Sciatic nerve (tissue), 2 donors: Measurements from ENCODE around the gene PCDHGB7. TPM values are rescaled to one million over a fixed set of nuclear protein-coding genes. Genes with fewer than 3 reads are reported as not detected.
"Not testable (repeated sequence)": the region's sequence is repeated elsewhere in the genome, so short reads cannot be mapped to it uniquely, and the experiment has no call there.

Experiments
- ATAC-seq: fragments of 200-7000 bp; cut with Tn5 transposase; one replicate; pipeline ENCODE4 v1.9.1; 2020; ENCODE audit warnings: mild to moderate bottlenecking, moderate library complexity
- DNase-seq: peaks from one replicate; pipeline ENCODE4 v3.0.0-alpha.2; 2020; ENCODE audit warnings: low spot score
- intact Hi-C: fragments of 100-400 bp; cut with DNase I; formaldehyde crosslinking; loops from one replicate; pipeline ENCODE4 v1.14.2; 2022
- total RNA-seq: library from RNA; stranded (reverse); fragmentation: NEBNext Ultra II Directional; extraction: Animal tissue kit (Norgen Biotek cat#: 25700); gene quantifications from one replicate; pipeline ENCODE4 v1.2.1, GENCODE V29; 2021
- donor health status: DM: no; HTN: no; CAD: no.
- donor health status: DM: no; HTN: no; CAD: no.

Gene PCDHGB7
- 18.9 TPM for total RNA-seq

GRCh38 chr5:141417494-141418172 lies at the start of gene PCDHGB7:
TSS of gene PCDHGB7 (plus strand) at chr5:141417677. CDS start at chr5:141417860, 183 bp downstream.
- DNase-seq: peak; percentile 78

DNA sequence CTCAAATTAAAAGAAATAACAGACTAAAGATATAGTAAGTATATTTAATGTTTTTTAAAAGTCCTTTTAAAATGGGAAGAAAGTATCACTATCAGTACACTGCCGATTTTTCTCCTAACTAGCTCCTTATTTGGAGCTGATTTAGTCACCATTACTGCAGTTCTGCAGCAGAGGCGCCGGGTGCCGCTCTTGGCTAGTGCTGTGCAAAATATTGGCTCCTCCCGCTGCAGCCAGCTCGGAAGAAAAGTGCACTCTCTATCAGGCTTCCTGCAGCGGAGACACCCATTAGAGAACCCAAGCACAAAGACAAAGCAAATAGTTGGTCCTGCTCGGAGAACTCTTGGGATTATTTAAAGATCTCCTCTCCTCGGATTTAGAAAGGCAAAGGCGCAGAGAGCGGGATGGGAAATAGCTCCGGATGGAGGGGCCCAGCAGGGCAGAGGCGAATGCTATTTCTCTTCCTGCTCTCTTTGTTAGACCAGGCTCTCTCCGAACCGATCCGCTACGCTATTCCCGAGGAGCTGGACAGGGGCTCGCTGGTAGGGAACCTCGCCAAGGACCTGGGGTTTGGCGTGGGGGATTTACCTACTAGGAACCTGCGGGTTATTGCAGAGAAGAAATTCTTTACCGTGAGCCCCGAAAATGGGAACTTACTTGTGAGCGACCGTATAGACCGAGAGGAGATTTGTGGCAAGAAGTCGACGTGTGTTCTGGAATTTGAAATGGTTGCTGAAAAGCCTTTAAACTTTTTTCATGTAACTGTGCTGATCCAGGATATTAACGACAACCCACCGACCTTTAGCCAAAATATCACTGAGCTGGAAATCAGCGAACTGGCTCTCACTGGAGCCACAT lies 47.3 kb upstream of the PCDHGB7 start, which contains the start of gene PCDHGB3:
Gene PCDHGB3, plus strand, starts transcription at position 249 of the 855 bp plus-strand sequence. Its CDS starts 153 bp downstream, at position 402.
- ATAC-seq: peak; percentile 61
- intact Hi-C loops: no loop called here
- no peak for DNase-seq

More at GRCh38 chr5:141417494-141418172, at the start of gene PCDHGB7:
- ATAC-seq: peak; percentile 94
- intact Hi-C loops: not testable (repeated sequence)

GRCh38 chr5:141371572-141372475 lies 45.7 kb upstream of the PCDHGB7 start:
- ATAC-seq (no peak), DNase-seq (no peak)
- intact Hi-C loops: no loop called here

GRCh38 chr5:141373673-141374317 lies 43.7 kb upstream of the PCDHGB7 start, which contains the start of gene PCDHGA6:
TSS of gene PCDHGA6 (plus strand) at chr5:141373891. CDS start at chr5:141374084, 193 bp downstream.
- intact Hi-C loops: no loop called here
- no peak for DNase-seq
- no peak for ATAC-seq

GRCh38 chr5:141374627-141375026 lies 42.9 kb upstream of the PCDHGB7 start:
- intact Hi-C loops: no loop called here
- DNase-seq (no peak), ATAC-seq (no peak)

DNA sequence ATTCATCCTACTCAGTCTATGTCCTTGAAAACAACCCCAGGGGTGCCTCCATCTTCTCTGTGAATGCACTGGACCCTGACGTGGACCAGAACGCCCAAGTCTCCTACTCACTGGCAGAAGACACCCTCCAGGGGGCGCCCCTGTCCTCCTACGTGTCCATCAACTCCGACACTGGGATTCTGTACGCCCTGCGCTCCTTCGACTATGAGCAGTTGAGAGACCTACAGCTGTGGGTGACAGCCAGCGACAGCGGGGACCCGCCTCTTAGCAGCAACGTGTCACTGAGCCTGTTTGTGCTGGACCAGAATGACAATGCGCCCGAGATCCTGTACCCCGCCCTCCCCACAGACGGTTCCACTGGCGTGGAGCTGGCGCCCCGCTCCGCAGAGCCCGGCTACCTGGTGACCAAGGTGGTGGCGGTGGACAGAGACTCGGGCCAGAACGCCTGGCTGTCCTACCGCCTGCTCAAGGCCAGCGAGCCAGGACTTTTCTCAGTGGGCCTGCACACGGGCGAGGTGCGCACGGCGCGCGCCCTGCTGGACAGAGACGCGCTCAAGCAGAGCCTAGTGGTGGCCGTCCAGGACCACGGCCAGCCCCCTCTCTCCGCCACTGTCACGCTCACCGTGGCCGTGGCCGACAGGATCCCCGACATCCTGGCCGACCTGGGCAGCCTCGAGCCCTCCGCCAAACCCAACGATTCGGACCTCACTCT lies 41.9 kb upstream of the PCDHGB7 start:
- intact Hi-C loops, DNase-seq, ATAC-seq: not testable (repeated sequence)

GRCh38 chr5:141382469-141383294 lies 34.8 kb upstream of the PCDHGB7 start, which contains the start of gene PCDHGA7:
TSS of gene PCDHGA7 (plus strand) at chr5:141382742. CDS start at chr5:141382900, 158 bp downstream.
- DNase-seq (no peak), ATAC-seq (no peak)
- intact Hi-C loops: no loop called here

DNA sequence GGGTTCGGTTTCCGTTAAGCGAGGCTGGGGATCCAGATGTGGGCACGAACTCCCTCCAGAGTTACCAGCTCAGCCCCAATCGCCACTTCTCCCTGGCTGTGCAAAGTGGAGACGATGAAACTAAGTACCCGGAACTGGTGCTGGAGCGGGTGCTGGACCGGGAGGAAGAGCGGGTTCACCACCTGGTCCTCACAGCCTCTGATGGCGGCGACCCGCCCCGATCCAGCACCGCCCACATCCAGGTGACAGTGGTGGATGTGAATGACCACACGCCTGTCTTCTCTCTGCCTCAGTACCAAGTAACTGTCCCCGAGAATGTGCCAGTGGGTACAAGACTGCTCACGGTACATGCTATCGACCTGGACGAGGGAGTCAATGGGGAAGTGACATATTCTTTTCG lies 34.1 kb upstream of the PCDHGB7 start:
- ATAC-seq (no peak), DNase-seq (no peak)
- intact Hi-C loops: no loop called here

DNA sequence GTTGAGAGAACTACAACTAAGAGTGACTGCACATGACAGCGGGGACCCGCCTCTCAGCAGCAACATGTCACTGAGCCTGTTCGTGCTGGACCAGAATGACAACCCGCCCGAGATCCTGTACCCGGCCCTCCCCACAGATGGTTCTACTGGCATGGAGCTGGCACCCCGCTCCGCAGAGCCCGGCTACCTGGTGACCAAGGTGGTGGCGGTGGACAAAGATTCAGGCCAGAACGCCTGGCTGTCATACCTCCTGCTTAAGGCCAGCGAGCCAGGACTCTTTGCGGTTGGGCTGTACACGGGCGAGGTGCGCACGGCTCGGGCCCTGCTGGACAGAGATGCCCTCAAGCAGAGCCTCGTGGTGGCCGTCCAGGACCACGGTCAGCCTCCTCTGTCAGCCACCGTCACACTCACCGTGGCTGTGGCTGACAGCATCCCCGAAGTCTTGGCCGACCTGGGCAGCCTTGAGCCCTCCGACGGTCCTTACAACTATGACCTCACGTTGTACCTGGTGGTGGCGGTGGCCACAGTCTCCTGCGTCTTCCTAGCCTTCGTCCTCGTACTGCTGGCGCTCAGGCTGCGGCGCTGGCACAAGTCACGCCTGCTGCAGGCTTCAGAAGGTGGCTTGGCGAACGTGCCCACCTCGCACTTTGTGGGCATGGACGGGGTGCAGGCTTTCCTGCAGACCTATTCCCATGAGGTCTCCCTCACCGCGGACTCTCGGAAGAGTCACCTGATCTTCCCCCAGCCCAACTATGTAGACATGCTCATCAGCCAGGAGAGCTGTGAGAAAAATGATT lies 32.8 kb upstream of the PCDHGB7 start:
- intact Hi-C loops: no loop called here
- no peak for ATAC-seq
- no peak for DNase-seq

DNA sequence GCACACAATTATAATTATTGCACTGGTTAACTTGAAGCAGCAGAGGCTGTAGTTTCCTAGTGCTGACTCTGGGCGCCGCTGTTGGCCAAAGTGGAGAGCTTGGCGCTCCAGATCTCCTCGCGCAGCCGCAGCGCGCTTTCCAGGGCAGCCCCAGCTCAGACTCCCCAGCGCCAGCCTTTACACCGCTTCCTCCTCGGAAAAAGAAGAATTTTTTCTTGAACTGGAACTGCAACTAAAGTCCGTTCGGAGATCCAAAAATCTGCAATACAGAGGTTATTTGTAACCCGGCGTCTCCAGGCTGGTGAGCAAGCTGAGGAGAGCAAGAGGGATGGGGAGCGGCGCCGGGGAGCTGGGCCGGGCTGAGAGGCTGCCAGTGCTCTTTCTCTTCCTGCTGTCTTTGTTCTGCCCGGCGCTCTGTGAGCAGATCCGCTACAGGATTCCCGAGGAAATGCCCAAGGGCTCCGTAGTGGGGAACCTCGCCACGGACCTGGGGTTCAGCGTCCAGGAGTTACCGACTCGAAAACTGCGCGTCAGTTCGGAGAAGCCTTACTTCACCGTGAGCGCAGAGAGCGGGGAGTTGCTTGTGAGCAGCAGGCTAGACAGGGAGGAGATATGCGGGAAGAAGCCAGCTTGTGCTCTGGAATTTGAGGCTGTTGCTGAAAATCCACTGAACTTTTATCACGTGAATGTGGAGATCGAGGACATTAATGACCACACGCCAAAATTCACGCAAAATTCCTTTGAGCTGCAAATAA lies 29.7 kb upstream of the PCDHGB7 start, which contains the start of gene PCDHGB4:
Gene PCDHGB4, plus strand, starts transcription at position 142 of the 755 bp plus-strand sequence. Its CDS starts 187 bp downstream, at position 329.
- intact Hi-C loops: not testable (repeated sequence)
- ATAC-seq: peak; percentile 51
- DNase-seq: peak; percentile 61

GRCh38 chr5:141388661-141389060 lies 28.8 kb upstream of the PCDHGB7 start:
- intact Hi-C loops: no loop called here
- DNase-seq: no peak
- no peak for ATAC-seq

DNA sequence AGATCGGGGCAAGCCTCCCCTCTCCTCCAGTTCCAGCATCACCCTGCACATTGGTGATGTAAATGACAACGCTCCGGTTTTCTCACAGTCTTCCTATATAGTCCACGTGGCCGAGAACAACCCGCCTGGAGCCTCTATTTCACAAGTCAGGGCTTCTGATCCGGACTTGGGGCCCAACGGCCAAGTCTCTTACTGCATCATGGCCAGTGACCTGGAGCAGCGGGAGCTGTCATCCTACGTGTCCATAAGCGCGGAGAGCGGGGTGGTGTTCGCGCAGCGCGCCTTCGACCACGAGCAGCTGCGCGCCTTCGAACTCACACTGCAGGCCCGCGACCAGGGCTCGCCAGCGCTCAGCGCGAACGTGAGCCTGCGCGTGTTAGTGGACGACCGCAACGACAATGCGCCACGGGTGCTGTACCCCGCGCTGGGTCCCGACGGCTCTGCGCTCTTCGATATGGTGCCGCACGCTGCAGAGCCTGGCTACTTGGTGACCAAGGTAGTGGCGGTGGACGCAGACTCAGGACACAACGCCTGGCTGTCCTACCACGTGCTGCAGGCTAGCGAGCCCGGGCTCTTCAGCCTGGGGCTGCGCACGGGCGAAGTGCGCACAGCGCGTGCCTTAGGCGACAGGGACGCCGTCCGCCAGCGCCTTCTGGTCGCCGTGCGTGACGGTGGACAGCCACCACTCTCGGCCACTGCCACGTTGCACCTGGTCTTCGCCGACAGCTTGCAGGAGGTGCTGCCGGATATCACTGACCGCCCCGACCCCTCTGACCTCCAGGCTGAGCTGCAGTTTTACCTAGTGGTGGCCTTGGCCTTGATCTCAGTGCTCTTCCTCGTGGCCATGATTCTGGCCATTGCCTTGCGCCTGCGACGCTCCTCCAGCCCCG lies 28.1 kb upstream of the PCDHGB7 start:
- DNase-seq (no peak), ATAC-seq (no peak)
- intact Hi-C loops: no loop called here

DNA sequence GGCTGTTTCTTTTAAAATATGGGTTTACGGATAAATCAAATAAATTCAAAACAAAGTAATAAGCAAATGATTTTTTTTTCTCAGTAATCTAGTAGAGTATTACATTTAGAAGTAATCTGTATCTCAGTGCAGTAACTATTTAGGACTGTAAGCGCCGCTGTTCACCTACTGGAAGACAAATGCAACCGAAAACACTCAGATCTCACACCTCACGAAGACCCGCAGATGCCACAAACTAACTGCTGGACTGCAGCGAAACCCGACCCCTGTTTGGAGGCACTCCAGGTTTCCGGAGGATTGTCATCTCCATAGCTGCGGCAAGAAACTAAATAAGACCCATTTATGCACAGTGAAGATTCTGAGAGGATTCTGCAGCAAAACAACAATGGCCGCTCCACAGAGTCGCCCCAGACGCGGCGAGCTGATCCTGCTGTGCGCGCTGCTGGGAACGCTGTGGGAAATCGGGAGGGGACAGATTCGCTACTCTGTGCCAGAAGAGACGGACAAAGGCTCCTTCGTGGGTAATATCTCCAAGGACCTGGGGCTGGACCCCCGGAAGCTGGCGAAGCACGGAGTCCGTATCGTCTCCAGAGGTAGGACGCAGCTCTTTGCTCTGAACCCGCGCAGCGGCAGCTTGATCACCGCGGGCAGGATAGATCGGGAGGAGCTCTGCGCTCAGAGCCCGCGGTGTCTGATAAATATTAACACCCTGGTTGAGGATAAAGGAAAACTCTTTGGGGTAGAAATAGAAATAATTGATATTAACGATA lies 24.9 kb upstream of the PCDHGB7 start, which contains the start of gene PCDHGA8:
Gene PCDHGA8, plus strand, starts transcription at position 205 of the 770 bp plus-strand sequence. Its CDS starts 181 bp downstream, at position 386.
- intact Hi-C loops: no loop called here
- no peak for DNase-seq

GRCh38 chr5:141393267-141393666 lies 24.2 kb upstream of the PCDHGB7 start:
- ATAC-seq (no peak), DNase-seq (no peak)
- intact Hi-C loops: no loop called here

More for the DNA sequence above, 24.9 kb upstream of the PCDHGB7 start, which contains the start of gene PCDHGA8:
- no peak for ATAC-seq
